Activated CD8-positive, alpha-beta memory T cell treated with anti-CD3 and anti-CD28 coated beads, Interleukin-2, amount 50 U/mL, for 1 hour (primary cell): ENCODE measurements around the gene HOXD4.

Source experiments
- DNase-seq: peaks from one replicate; pipeline ENCODE4 v3.0.0-alpha.2; 2020; ENCODE audit errors: extremely low read depth

The HOXD4 gene

DNA sequence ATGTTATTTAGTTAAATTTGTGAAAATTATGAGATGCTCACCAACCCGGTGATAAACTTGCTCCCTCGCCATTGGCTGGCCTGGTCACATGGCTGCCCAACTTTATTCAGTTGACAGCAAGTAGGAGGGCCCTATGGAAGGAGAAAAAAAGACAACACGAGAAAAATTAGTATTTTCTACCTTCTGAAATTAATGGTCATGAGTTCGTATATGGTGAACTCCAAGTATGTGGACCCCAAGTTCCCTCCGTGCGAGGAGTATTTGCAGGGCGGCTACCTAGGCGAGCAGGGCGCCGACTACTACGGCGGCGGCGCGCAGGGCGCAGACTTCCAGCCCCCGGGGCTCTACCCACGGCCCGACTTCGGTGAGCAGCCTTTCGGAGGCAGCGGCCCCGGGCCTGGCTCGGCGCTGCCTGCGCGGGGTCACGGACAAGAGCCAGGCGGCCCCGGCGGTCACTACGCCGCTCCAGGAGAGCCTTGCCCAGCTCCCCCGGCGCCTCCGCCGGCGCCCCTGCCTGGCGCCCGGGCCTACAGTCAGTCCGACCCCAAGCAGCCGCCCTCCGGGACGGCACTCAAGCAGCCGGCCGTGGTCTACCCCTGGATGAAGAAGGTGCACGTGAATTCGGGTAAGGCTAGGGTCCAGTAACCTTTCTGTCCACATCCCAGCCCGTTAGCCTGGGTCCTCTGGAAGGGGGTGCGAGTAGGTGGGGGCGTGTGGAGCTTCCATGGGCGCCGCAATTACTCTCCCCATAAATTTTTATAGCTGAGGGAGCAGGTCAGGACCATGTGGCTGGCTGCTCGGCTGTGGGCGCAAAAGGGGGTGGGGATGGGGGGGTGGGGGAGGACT, at the start of gene HOXD4:
HOXD4 (plus strand) TSS at position 109 of the 846 bp plus-strand sequence; CDS start at position 193, 84 bp downstream.
- no peak for DNase-seq

DNA sequence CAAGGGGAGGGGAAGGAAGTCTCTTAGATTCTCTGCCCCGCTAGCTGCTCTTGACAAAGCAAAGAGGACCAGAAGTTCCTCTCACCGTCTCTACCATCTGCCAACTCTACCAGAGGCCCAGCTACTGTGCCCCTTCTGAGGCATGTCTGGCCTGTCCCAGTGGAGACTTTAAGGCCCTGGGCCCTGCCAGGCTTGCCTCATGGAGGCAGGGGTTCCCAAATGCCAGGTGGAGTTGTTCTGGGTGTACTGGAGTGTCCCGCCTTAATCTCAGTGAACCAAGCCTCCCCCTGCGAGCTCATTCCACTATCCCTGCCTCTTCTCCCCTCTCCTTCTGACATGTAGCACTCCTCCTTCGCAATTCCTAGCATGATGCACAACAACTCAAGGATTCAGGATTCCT, 49.5 kb upstream of the HOXD4 start:
- DNase-seq: no peak

DNA sequence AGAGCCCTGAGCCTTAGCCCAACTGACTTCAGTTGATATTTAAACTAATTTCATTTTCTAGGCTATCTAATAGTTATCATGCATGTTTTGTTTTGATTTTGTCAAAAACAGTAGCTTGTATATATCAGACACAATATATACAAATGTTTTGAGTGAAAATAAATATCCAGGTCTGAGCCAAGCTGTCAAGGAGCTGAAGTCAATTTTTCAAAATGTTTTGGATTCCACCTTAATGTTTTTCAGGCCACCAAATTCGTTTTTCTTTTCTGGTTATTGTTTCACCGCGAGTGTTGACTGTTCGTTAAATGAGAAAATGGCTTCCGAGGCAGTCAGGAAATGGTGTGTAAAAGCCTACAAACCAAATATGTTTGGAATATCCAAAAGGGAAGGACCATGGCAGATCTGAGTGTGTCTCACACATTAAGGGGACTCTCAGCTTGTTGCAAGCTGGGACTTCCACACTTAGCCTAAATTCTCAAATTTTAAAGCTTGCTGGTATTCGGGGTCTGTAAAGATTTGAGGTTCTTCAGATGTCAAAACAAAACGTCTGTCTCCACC, 49.0 kb upstream of the HOXD4 start:
- DNase-seq: no peak

DNA sequence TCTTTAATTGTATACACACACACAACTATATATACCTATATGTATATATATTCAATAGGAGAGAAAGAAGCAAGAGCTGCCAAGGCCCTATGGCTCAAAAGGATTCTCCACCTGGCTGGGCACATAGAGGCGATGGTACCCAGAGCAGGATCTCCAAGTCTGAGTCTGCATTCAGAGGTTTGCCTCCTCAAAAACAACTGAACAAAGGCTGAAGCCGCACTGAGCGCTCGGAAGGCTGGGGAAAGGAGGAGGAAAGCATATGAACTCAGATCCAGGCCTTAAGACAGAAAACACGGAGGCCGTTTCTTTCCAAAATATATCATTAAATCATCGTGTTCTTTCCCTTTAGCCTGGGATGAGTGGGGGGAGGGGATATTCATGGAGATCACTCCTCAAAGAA, 48.2 kb upstream of the HOXD4 start:
- no peak for DNase-seq

DNA sequence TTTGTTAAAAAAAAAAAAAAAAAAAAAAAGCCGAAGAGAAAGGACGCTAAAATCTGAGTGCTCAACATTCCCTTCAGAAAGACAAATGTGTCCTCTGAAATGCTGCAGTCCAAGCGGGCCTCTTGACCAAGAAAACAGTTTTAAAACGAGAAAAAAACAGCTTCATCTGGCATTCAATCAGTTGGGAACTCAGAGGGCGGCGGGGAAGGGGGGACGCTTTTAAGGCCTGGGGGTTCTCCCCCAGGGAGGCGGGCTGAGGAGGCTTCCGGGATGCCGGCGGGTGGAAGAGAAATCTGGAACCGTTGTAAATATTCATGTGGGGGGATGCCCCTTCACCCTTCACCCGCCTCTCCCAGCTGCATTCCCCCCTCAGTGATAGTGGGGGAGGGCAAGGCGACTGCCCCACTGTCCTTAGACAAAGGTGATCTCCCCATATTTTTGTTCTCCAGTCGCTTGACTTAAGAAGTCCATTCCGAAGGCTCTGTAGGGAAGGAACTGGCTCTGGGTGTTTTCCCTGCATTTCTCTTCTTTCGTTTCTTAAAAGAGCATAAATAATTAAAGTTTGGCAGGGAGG, 47.5 kb upstream of the HOXD4 start:
- no peak for DNase-seq

DNA sequence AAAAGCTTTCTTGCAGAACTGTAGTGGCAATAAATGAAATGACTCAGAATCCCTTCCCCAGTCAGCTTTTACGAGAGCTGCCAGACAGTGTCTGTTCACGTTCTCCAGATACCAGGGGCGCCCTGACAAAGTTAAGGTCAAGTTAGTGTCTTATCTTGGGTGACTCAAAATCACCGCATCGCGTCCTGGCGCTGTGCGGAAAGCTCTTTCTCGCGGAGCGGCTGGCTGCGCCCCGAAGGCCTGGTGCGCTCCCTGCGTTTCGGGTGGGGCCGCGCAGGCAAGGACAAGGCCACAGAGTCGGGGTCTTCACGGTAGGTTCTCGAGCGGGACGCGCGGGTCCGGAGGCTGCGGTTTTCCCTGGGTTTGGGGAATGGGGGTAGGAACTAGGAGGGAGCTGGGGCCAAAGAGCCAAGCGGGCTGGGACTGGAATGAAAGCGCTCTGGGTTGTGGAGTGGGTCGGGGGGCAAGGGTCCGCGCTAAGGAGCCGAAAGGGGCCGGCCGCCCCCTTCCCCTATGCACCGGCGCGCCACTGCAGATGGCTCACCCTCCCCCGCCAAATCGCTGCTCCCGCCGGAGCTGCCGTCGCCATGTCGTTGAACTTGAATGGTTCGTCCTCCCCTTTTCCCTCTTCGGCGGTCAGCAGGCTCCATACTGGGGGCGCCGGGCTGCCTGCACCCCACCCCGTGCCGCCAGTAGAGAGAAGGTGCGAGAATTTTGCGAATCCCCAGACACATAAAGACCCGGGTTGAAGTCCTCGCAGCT, 46.9 kb upstream of the HOXD4 start:
- DNase-seq: no peak

DNA sequence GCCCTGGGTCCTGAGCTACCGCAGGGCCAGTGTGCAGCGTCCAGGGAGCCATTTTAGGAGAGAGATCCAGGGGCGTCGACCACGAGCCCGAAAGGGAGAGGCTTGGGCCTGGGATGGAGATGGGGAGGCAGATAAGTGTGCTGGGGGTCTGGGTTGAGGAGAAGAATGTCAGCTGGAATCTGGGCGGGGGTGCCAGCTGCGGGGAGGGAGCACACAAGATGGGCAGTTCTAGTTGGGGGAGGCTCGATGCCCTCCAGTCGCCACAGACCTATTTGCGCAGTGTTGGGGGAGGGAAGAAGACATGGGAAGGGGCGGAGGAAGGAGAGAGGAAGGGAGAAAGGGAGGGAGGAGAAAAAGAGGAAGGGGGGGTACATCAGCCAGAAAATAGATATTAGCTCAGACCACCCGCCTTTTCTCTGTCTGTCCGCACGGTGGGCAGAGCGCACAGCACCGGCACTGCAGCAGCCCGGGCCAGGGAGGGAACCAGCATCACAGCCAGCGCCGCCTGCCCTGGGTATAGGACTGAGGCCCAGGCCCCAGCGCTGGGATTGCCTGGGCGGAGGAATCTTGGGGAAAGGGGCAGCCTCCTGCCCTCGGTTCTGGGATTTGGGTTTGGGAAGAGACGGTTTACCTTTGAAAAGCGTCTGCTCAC, 46.1 kb upstream of the HOXD4 start:
- no peak for DNase-seq

DNA sequence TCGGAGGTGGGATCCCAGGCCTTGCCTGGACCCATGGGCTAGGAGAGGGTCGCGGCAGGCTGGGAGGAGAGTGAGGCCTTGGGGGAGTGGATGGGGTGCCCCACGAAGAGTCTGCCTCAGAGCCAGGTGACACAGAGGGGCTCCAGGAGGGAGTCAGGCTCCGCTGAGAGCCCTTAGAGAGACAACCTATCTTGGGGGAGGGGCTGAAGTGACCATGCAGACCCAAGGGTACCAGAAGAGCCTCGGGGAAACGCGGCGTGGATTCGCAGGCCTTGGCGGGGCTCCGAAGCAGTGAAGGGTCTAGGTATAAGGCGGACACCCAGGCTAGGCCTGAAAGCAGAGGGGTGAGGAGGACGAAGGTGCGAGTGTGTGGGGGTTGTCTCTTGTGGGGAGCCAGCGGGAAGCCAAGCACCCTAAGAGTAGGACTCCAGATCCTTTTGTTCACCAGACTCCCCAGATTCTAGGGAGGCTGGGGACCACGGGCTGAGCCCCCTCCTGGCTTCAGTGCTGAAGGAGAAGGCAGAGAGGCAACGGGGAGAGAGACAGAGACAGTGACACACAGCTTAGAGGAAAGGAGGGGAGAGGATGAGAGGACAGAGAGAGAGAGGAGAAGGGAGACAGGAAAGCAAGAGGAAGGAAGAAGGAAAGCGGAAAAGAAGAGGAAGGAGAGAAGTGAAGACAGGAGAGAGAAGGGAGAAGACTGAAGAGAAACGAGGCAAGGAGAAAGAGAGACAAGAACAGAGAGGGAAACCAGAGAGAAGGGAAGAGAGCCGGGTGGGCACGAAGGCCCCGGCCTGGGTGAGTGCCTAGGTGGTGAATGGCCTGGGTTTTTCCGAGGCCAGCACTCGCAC, 45.4 kb upstream of the HOXD4 start:
- DNase-seq: no peak

DNA sequence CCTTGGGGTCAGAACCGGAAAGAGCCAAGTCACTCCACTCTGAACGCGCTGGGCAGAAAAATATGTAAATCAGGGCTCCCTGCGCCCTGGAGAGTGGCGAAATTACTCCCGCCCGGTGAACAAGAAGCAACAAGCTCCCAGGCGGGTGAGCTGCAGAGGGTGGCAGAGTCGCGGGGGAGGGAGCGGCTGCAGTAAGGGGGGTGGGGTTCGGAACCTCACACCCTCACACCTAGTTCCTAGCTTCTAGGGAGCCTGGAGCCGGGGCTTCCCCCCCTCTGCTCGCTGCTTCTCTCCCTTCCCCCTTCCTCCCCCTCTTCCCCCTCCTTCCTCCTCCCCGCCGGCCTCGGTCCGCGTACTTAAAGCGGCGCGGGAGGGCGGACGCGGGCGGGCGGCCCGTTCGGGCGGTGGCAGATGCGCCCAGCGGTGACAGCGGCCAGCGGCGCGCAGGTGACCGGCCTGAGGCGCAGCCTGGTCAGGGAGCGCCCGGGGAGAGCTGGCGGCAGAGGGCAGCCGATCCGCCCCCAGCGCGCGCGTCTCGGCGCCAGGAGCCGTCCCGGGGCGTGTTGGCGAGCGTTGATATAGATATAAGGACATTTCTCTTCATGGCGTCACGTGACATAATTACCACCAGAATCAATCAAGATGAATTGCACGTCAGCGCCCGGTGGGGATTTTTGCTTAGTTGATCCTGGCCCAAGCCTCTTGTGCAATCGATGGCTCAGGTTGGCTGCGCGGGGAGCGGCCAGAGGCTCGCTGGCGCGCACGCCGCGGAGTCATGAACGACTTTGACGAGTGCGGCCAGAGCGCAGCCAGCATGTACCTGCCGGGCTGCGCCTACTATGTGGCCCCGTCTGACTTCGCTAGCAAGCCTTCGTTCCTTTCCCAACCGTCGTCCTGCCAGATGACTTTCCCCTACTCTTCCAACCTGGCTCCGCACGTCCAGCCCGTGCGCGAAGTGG, 44.5 kb upstream of the HOXD4 start, which contains the start of gene HOXD11:
HOXD11 (plus strand) TSS at position 700 of the 959 bp plus-strand sequence; CDS start at position 776, 76 bp downstream.
- no peak for DNase-seq

DNA sequence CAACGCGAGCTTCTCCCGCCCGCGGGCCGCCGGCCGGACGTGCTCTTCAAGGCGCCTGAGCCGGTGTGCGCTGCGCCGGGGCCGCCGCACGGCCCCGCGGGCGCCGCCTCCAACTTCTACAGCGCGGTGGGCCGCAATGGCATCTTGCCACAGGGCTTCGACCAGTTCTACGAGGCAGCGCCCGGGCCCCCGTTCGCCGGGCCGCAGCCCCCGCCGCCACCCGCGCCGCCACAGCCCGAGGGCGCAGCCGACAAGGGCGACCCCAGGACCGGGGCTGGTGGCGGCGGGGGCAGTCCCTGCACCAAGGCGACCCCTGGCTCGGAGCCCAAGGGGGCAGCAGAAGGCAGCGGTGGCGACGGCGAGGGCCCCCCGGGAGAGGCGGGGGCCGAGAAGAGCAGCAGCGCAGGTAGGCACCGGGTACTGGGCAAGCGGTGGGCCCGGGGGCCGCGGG, 43.6 kb upstream of the HOXD4 start:
- DNase-seq: no peak

DNA sequence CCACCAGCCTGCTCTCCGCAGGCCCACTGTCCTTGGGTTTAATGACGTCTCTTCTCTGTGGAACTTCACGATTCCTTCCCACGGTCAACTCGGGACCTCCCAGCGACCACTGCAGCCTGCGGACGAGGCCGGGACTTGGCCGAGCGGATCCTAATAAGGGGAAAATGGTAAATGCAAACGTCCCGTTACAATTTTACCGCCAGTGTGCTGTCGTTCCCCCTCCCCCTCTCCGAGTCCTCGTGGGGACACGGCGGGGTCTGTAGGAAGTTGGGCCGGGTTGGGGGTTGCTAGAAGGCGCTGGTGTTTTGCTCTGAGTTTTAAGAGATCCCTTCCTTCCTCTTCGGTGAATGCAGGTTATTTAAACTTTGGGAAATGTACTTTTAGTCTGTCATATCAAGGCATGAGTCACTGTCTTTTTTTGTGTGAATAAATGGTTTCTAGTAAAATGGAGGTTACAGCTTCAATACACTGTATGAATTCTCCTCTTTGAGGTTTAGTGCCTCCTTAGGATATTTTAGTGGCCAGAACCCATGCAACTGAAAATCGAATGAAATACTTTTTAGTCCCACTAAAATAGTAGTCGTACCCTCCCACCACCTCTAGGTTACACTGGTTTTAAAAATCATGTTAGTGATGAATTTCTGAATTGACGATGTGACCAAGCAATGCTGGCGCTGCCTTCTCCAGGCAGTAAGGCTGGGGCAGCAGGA, 42.0 kb upstream of the HOXD4 start:
- no peak for DNase-seq

DNA sequence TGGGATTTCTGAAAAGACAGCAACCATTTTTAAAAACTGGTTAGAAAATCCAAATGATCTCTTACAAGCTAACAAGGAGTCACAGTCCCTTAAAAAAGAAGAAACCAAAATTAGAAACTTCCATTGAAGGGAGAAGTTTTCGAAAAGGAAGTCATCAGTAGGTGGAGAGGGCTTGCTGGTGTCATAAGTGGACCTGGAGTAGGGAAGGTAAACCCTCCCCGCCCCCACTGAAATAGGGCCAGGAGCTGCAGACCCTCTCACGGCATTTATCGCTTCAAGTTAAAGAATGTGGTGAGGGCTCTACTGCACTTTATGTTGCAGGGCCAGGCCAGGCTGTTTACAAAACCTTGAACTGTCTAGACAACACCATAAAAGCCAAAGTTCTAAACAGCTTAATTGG, 41.4 kb upstream of the HOXD4 start:
- no peak for DNase-seq

DNA sequence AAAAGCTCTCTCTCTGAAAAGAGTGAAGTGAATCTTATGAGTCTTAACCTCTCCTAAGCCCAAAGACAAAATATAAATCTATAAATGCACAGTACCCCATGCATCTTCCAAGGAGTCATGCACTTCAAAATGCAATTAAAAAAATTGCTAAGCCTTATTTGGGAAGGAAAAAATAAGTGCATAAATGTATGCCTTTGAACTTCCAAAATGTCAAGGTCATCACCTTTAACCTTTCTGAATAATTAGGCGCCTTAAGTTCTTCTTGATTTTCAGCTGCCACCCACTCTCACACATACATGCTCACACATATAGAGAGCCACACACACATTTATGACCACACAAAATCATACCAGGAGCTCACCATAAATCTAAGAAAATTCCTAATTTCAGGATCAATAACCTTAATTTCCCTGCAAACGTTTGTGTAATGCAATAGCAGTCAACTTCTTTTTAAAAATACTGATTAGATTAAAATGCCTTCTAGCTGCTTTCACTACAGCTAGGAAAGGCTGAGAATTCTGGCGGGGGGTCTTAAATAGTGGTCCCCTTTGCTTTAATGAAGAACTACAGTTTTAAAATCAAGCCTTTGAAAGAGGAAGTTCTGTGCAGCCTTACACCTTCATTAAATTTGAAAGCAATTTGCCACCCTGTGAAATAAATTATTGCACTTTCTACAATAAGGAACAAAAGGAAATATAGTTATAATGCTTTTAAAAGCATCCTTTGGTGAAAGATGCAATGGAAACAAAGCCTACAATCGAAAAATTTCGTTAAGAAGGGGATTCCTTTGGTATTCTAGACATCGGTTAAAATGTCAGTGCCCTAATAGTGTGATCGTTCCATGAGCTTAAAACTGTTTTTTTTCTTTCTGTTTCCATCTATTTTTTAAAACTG, 40.7 kb upstream of the HOXD4 start:
- DNase-seq: no peak

DNA sequence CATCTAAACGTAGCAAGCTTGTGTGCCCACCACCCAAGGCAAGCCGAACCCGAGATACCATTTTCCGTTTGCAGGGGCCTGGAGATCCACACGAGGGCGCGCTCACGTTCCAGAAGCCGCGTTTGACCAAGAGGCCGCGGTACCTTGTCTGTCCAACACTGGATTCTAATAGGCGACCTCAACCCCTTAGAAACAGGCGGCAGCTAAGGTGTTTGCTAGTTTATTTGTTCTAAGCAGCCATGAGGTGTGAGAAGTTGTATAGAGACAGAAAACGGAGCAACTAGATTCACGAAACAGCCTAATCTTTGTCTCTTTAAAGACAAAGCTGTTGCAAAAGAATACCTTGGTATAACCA, 40.1 kb upstream of the HOXD4 start:
- no peak for DNase-seq

DNA sequence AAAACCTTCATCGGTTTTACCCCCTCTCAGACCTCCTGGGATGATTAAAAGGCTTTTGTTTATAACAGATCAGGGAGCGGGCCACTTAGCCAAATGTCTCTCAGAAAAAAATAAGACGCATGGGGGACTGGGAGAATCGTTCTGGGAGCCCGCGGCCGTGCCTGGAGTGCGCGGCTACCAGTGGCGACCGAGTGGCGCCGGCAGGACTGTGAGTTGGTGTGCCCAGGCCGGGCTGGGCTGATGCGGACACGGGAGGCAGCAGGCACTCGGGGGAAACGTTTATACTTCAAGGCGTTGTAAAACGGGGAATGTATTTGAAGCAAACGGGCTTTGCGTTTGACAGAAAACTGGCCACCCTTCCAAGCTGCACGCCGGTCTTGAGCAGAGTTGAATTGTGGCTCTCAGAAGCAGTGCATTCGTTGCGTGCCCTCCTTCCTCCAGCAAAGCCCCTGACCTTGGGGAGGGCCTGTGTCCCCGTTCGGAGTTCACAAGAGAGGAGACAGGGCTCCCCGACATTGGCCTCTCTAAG, 39.4 kb upstream of the HOXD4 start:
- DNase-seq: no peak

DNA sequence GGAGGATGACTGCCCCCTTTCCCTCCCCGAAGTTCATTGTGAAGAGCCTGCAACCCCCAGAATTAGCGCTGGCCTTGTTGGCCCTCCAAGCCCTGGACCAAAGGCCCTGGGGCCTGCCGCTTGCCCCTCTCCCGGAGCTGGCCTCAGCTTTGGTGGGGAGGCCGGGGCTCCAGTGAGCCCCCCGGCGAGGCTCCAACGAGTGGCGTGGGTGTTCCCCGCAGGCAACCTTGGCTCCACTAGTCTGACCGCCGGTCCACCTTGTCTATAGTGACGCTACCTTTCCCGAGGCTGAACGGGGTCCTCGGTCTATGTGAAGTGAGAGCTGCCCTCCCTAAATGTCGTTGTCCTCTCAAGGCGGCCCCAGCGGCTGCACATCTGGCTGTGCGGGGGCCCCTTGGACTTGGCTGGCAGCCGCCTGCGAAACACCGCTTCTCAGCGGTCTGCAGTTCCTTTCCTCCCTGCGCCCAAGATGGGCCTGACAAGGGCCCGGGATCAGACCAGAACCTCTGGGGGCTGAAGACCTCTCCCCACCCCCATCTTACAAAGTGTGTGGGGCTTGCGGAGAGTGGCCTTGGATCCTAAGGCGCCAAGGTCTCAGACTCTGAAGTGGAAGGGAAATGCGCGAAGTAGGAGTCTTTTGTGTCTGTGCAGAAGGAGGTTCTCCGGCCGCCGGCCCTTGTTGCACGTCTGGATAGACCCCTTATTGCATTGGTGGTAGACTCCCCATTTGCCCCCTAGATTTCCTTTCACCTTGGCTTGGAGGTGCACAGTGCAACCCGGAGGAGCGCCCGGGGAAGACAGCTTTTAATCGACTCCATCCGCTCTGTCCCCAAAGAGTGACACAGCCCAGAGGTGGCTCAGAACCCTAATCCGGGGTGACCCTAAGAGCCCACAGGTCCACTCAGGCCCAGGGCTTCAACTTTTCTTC, 38.7 kb upstream of the HOXD4 start:
- DNase-seq: no peak
